Stimulated activated CD4-positive, alpha-beta T cell treated with anti-CD3 and anti-CD28 coated beads, Interleukin-2, amount 100 ng/mL, for 48 hours (primary cell): ENCODE data around the gene CX3CL1.
"Not testable (repeated sequence)": the region's sequence is repeated elsewhere in the genome, so short reads cannot be mapped to it uniquely, and the experiment has no call there.

Experiments used
- DNase-seq, 2 donors: peaks; one replicate each; pipeline ENCODE4 v3.0.0-alpha.2; 2020

CX3CL1 gene

GRCh38 chr16:57358086-57358420 is 14.2 kb upstream of the CX3CL1 start:
- DNase-seq: no peak

- DNase-seq: no peak
These were observed 13.7 kb upstream of the CX3CL1 start, which contains the start of gene CCL22 for GRCh38 chr16:57358527-57359095. Gene CCL22, plus strand, starts transcription at chr16:57358783. Its CDS starts 34 bp downstream, at chr16:57358817.

- no peak for DNase-seq
These were observed 11.9 kb upstream of the CX3CL1 start for GRCh38 chr16:57360321-57360935.

- DNase-seq: no peak
These were observed 10.9 kb upstream of the CX3CL1 start for GRCh38 chr16:57361404-57361803.

GRCh38 chr16:57364143-57364542 is 8.1 kb upstream of the CX3CL1 start:
- DNase-seq: no peak

- DNase-seq: no peak
These were observed 5.7 kb upstream of the CX3CL1 start for GRCh38 chr16:57366544-57367040.

- no peak for DNase-seq
These were observed 5.1 kb upstream of the CX3CL1 start for GRCh38 chr16:57367116-57367752.

GRCh38 chr16:57371494-57372371 is 557 bp upstream of the CX3CL1 start:
- no peak for DNase-seq

- no peak for DNase-seq
These were observed 1.0 kb downstream of the CX3CL1 start for GRCh38 chr16:57373117-57373947.

GRCh38 chr16:57374067-57374534 is 1.8 kb downstream of the CX3CL1 start:
- DNase-seq: no peak

GRCh38 chr16:57374925-57375465 is 2.7 kb downstream of the CX3CL1 start:
- not testable (repeated sequence) for DNase-seq

- DNase-seq: no peak
These were observed 4.1 kb downstream of the CX3CL1 start for GRCh38 chr16:57376313-57376818.

GRCh38 chr16:57377080-57377841 is 5.0 kb downstream of the CX3CL1 start:
- DNase-seq: peak; percentile 19 to 34

- DNase-seq: no peak
These were observed 7.3 kb downstream of the CX3CL1 start for GRCh38 chr16:57379579-57379978.

- no peak for DNase-seq
These were observed 8.6 kb downstream of the CX3CL1 start for GRCh38 chr16:57380671-57381462.

GRCh38 chr16:57381791-57382534 is 9.7 kb downstream of the CX3CL1 start:
- DNase-seq: no peak

- DNase-seq: no peak
These were observed 10.4 kb downstream of the CX3CL1 start for GRCh38 chr16:57382535-57383275.
